RPMI7951 (cell line): ENCODE data around the gene CT45A6. TPM values are rescaled to one million over a fixed set of nuclear protein-coding genes. Genes with fewer than 3 reads are reported as not detected.
"Not testable (repeated sequence)": the region's sequence is repeated elsewhere in the genome, so short reads cannot be mapped to it uniquely, and the experiment has no call there.

Source experiments
- DNase-seq: peaks from one replicate; pipeline ENCODE4 v3.0.0-alpha.2; 2012; ENCODE audit warnings: low read depth
- total RNA-seq: library from RNA; depleted of rRNA; stranded (reverse); fragments of >200 nt; shearing (Covaris generic); gene quantifications from 2 replicates; pipeline ENCODE4 v1.2.3, GENCODE V29; 2014; rRNA removed

Gene CT45A6, protein sequence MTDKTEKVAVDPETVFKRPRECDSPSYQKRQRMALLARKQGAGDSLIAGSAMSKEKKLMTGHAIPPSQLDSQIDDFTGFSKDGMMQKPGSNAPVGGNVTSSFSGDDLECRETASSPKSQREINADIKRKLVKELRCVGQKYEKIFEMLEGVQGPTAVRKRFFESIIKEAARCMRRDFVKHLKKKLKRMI
- not detected in 2 replicates for total RNA-seq

DNA sequence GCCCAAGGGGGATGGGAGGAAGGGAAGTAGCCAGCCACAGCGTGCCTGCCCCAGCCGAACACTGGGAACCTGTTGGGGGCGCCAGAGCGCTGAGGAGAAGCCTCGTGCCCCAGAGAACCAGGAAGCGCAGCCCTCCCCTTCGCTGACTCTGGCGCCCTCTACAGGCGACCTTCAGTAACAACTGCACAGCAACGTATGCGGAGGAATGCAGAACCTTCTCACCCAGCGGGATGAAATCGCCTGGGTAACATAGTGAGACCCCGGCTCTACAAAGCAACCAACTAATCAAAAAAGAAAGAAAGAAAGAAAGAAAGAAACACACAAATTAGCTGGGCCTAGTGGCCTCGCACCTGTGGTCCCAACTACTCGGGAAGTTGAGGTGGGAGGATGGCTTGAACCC lies at the start of gene CT45A6:
TSS of gene CT45A6 (minus strand) at position 101 of the 400 bp plus-strand sequence. CDS start 3,794 bp downstream, outside the sequence.
- not testable (repeated sequence) for DNase-seq

GRCh38 chrX:135837180-135837579 lies 34.6 kb upstream of the CT45A6 start, which contains the start of gene CT45A7:
TSS of gene CT45A7 (minus strand) at chrX:135837280. CDS start at chrX:135833533, 3,747 bp downstream.
- DNase-seq: not testable (repeated sequence)

- not testable (repeated sequence) for DNase-seq
These were observed 17.3 kb upstream of the CT45A6 start, which contains the start of gene CT45A2 for GRCh38 chrX:135819912-135820311. TSS of gene CT45A2 (minus strand) at chrX:135820012. CDS start at chrX:135816265, 3,747 bp downstream.

DNA sequence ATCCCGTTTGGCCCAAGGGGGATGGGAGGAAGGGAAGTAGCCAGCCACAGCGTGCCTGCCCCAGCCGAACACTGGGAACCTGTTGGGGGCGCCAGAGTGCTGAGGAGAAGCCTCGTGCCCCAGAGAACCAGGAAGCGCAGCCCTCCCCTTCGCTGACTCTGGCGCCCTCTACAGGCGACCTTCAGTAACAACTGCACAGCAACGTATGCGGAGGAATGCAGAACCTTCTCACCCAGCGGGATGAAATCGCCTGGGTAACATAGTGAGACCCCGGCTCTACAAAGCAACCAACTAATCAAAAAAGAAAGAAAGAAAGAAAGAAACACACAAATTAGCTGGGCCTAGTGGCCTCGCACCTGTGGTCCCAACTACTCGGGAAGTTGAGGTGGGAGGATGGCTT lies 17.2 kb downstream of the CT45A6 start, which contains the start of gene CT45A5:
TSS of gene CT45A5 (minus strand) at position 101 of the 400 bp plus-strand sequence. CDS start 3,774 bp downstream, outside the sequence.
- DNase-seq: not testable (repeated sequence)

DNA sequence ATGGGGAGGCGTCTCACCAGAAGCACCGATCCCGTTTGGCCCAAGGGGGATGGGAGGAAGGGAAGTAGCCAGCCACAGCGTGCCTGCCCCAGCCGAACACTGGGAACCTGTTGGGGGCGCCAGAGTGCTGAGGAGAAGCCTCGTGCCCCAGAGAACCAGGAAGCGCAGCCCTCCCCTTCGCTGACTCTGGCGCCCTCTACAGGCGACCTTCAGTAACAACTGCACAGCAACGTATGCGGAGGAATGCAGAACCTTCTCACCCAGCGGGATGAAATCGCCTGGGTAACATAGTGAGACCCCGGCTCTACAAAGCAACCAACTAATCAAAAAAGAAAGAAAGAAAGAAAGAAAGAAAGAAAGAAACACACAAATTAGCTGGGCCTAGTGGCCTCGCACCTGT lies 34.5 kb downstream of the CT45A6 start, which contains the start of gene CT45A3:
TSS of gene CT45A3 (minus strand) at position 101 of the 400 bp plus-strand sequence. CDS start 3,747 bp downstream, outside the sequence.
- DNase-seq: not testable (repeated sequence)

GRCh38 chrX:135744739-135745138 lies 57.8 kb downstream of the CT45A6 start:
- DNase-seq: not testable (repeated sequence)

Other genes starting within 250 kb of the CT45A6 start
- gene CT45A1, start 89.1 kb downstream of the CT45A6 start, total RNA-seq: 0.10 TPM in 1 of 2 replicates, not detected in the other
- gene CT45A3, start 34.6 kb downstream of the CT45A6 start, total RNA-seq: 0.36 TPM in 1 of 2 replicates, not detected in the other
- 0.29 TPM in 1 of 2 replicates, not detected in the other for gene CT45A5, start 17.3 kb downstream of the CT45A6 start, total RNA-seq
- not detected in 2 replicates for gene CT45A2, start 17.2 kb upstream of the CT45A6 start, total RNA-seq
- not detected in 2 replicates for gene CT45A7, start 34.5 kb upstream of the CT45A6 start, total RNA-seq
- not detected in 2 replicates for gene CT45A8, start 51.8 kb upstream of the CT45A6 start, total RNA-seq
- not detected in 2 replicates for gene CT45A9, start 69.0 kb upstream of the CT45A6 start, total RNA-seq
- 0.29 and 0.72 TPM in 2 replicates for gene CT45A10, start 90.7 kb upstream of the CT45A6 start, total RNA-seq
- under 0.01 and 0.10 TPM in 2 replicates for gene SAGE1, start 90.9 kb upstream of the CT45A6 start, total RNA-seq
- 19.8 and 28.0 TPM in 2 replicates for gene MMGT1, start 171.2 kb upstream of the CT45A6 start, total RNA-seq
- gene SLC9A6, start 182.6 kb upstream of the CT45A6 start, total RNA-seq: 12.4 and 12.7 TPM in 2 replicates